HFF-Myc (cell line): ENCODE data around the gene LIPK.

Source experiments
- DNase-seq: peaks from one replicate; pipeline ENCODE4 v3.0.0-alpha.2; 2011; ENCODE audit warnings: low read depth; ENCODE audit errors: extremely low read depth
- H3K4me3 ChIP-seq: replicated peaks from 2 replicates; pipeline ENCODE4 v1.5.1; 2011; ENCODE audit warnings: low read depth, mild to moderate bottlenecking, control low read depth, low read length
- CTCF ChIP-seq: IDR thresholded peaks from 2 replicates; pipeline ENCODE4 v1.5.1; 2012; ENCODE audit warnings: mild to moderate bottlenecking, low read depth, low read length, control low read depth; ENCODE audit errors: missing control alignments

Gene LIPK

DNA sequence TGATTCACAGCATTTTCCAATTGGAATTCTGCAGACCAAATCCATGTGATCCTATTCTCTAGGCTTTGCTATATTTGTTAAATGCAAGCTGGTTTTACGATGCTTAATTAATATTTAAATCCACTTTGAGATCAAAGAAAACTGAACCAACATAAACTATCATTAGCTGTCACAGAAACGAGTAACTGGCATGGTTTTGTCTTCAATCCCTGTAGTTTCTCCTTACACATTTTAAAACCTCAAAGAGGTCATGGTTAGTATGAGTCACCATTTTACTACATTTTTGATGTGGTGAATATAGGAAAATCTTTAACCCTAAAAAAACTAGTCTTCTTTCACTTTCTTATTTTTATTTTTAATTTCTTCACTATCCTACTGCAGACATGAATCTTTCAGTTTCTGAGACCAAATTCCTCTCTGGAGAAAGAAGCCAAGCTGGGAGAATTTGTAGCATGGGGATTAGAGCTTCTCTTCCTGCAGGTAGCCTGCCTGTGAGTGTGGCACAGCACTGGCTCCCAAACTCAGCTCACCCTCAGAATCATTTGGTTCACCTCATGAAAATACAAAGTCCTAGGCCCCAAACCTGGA is 87.8 kb downstream of the LIPK start:
- no peak overlapping the region for H3K4me3 ChIP-seq
- no peak for DNase-seq
- TF ChIP-seq CTCF = no peak

DNA sequence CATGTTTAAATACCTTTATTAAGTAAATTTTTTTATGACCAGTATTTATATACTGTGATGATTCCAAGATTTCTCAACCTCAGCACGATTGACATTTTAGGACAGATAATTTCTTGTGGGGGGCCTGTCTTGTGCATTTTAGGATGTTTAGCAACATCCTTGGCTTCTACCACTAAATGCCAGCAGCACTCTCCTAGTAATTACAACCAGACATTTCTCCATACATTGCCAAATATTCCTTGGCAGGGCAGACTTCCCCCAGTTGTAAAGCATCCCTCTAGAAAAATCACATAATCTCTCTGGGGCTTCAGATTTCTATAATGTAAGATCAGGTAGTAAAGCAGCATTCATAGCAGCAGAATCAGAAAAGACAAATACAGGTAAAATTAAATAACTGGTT is 88.7 kb downstream of the LIPK start:
- no peak for DNase-seq
- no peak overlapping the region for H3K4me3 ChIP-seq
- TF ChIP-seq CTCF = no peak

DNA sequence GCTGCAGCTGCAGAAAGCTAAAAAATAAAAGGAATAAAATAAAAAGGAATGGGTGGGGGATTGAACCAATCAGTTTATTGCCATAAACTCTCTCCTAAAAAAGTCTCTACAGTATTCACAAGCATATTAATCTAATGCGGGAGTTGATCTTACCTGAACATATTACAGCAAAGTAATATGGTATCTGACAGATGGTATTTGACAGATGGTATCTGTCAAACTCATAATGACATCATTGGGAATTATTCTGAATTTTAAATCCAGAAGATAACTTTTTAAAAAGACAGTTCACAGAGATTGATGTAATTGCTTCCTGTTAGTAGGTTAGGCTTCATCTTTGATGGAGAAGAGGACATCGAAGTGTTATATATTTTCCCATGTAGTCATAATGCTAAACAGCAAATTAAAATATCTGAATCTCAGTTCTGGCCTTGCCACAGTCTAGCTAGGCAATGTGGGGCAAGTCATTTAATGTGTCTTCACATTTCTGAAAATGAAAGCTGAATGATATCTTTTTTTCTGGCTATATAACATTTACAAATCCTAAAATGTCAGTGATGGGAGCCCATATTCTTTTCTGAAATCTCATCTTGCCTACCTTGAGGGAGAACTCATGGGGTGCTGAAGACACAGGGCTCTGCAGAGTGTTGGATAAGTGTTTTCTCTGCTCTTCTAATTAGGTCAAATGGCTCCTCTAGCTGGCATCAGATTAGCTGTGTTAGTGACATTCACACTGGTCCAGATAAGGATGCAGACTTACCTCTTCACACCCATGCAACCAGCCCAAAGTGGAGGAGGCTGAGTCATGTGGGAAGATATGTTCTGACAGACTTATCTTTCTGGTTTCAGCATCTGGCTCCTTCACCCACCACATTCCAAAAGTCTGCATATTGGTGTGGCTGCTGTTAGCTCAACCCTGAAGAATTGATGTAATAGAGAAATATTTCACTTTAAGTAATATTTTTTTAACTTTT is 94.4 kb downstream of the LIPK start:
- no peak overlapping the region for H3K4me3 ChIP-seq
- DNase-seq = no peak
- TF ChIP-seq CTCF = no peak
